H1 (cell line): ENCODE measurements around the gene OR10AD1. TPM values are rescaled to one million over a fixed set of nuclear protein-coding genes. Genes with fewer than 3 reads are reported as not detected.

Source experiments
- ATF2 ChIP-seq: IDR thresholded peaks from 2 replicates; pipeline ENCODE4 v1.6.1; 2012; ENCODE audit warnings: low read length, inconsistent platforms
- BACH1 ChIP-seq: IDR thresholded peaks from 2 replicates; pipeline ENCODE4 v1.6.1; 2012; ENCODE audit warnings: low read length, improper control_type of control experiment
- CBX5 ChIP-seq: fragments of 300-800, 300-1000 bp; sonication (generic); IDR thresholded peaks from 2 replicates; pipeline ENCODE4 v1.7.1; 2016; ENCODE audit warnings: antibody characterized with exemption, low read length, low read depth
- CHD2 ChIP-seq: IDR thresholded peaks from 2 replicates; pipeline ENCODE4 v1.6.1; 2012; ENCODE audit warnings: low read length, improper control_type of control experiment
- CHD7 ChIP-seq: fragments of 300-600 bp; sonication (generic); IDR thresholded peaks from 2 replicates; pipeline ENCODE4 v1.7.1; 2012; ENCODE audit warnings: low read length, moderate library complexity, mild to moderate bottlenecking, inconsistent platforms; ENCODE audit not compliant: insufficient replicate concordance
- HDAC6 ChIP-seq: IDR thresholded peaks from one replicate; pipeline ENCODE4 v1.7.1; 2012; ENCODE audit warnings: low read depth, mild to moderate bottlenecking, inconsistent platforms, low read length, moderate library complexity
- MAX ChIP-seq: IDR thresholded peaks from 2 replicates; pipeline ENCODE4 v1.6.1; 2012; ENCODE audit warnings: inconsistent platforms
- NRF1 ChIP-seq: IDR thresholded peaks from 2 replicates; pipeline ENCODE4 v1.6.1; 2011; ENCODE audit warnings: mild to moderate bottlenecking, low read depth, low read length, improper control_type of control experiment
- RBBP5 ChIP-seq: IDR thresholded peaks from 2 replicates; pipeline ENCODE4 v1.7.1; 2012; ENCODE audit warnings: low read depth, mild to moderate bottlenecking, inconsistent platforms, low read length, moderate library complexity, borderline replicate concordance
- RNF2 ChIP-seq: fragments of 200-900, 300-1000 bp; sonication (generic); IDR thresholded peaks from 2 replicates; pipeline ENCODE4 v1.7.1; 2016; ENCODE audit warnings: borderline replicate concordance, low read depth, mild to moderate bottlenecking, antibody characterized with exemption, low read length; ENCODE audit not compliant: poor library complexity, severe bottlenecking; ENCODE audit errors: missing control alignments
- polyA plus RNA-seq, 7 experiments: library from polyadenylated mRNA; depleted of rRNA in 3 of 7; stranded (reverse) in 5 of 7; unstranded in 2 of 7; fragments of >200 nt in 5 of 7; fragments of 200-250 nt in 2 of 7; gene quantifications; 1 replicate in 5 of 7; 2 replicates in 1 of 7; 4 replicates in 1 of 7; pipeline versions ENCODE4 v1.2.1 to v1.2.3, GENCODE V29; 2011 to 2013; ENCODE audit warnings: missing spikeins in 2 of 7, mixed read lengths in 2 of 7
- total RNA-seq: library from RNA; stranded (reverse); fragmentation: NEBNext Ultra II Directional; extraction: Animal tissue kit (Norgen Biotek cat#: 25700); gene quantifications from 2 replicates; pipeline ENCODE4 v1.2.1, GENCODE V29; 2021

Gene OR10AD1
- total and polyA plus RNA-seq, 2 of the 8 experiments (the other 6 are each of a cell fraction or from before 2014, with no cell fraction given), result not detected

GRCh38 chr12:48180424-48180823, 22.7 kb downstream of the OR10AD1 start (continued):
- TF ChIP-seq CHD7 (no peak), HDAC6 (no peak), RBBP5 (no peak), CBX5 (no peak), RNF2 (no peak), BACH1 (no peak), CHD2 (no peak), ATF2 (no peak), NRF1 (no peak), MAX (no peak)
